ENCODE results near the gene LRRC42. TPM values are rescaled to one million over a fixed set of nuclear protein-coding genes. Genes with fewer than 3 reads are reported as not detected.

The LRRC42 gene
- total and polyA plus RNA-seq, 4 donors = 7.7 to 17.8 (median 17.0) TPM

DNA sequence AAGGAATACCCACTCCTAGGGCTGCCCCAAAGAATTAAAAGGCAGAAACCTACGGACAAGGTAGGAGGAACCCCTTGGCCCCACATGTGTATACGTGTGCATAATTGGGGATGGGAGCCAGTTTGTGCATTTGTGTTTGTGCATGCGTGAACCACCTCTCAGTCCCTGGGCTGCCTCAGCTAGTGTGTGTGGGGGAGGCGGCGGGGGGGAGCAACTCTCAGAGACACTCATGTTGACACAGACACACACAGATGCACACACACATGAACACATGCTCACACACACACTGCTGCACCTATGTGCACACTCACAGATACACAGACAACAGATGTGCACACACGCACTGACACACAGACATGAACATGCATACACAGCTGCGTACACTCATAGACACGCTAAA lies 66.7 kb downstream of the LRRC42 start:
- no peaks in the 10 kb centered on the region for H3K9me3 ChIP-seq (ENCODE audit: control insufficient read depth in 4 of 4, insufficient read depth in 3 of 4, low read length in 3 of 4)
- no peaks in the 10 kb centered on the region for H3K4me1 ChIP-seq (ENCODE audit: control insufficient read depth in 5 of 5, insufficient read depth in 5 of 5, low read length in 5 of 5)
- H3K36me3 ChIP-seq (ENCODE audit: control insufficient read depth in 4 of 4, insufficient read depth in 4 of 4, low read length in 4 of 4) = no peaks in the 10 kb centered on the region
- H3K27ac ChIP-seq (ENCODE audit: low read depth in 1 of 2, low read length in 1 of 2) = no peak overlapping the region
- TF ChIP-seq CTCF (IDR thresholded peaks at IDR 0.05; ENCODE audit: control extremely low read depth, extremely low read depth) = no peak
- 83 to 89% methylated on average over 8 of the region's 8 CpGs for WGBS, 2 donors
- H3K9ac ChIP-seq (ENCODE audit: insufficient read depth in 1 of 2, low read length in 2 of 2) = no peak overlapping the region
- H3K4me3 ChIP-seq = no peak overlapping the region
- DNase-seq (no peak), ATAC-seq (ENCODE audit: insufficient read depth, low FRiP score) (no peak)
- H3K27me3 ChIP-seq (ENCODE audit: control insufficient read depth in 3 of 3, insufficient read depth in 3 of 3, low read length in 2 of 3) = peaks cover 0 to 2% (median 0%) of the 10 kb centered on the region in 3 donors

- peaks cover 0 to 2% (median 0%) of the 10 kb centered on the region in 3 donors for H3K27me3 ChIP-seq (ENCODE audit: control insufficient read depth in 3 of 3, insufficient read depth in 3 of 3, low read length in 2 of 3)
- ATAC-seq (ENCODE audit: insufficient read depth, low FRiP score) (no peak), DNase-seq (no peak)
- TF ChIP-seq CTCF (IDR thresholded peaks at IDR 0.05; ENCODE audit: control extremely low read depth, extremely low read depth) = no peak
- no peak overlapping the region for H3K9ac ChIP-seq (ENCODE audit: insufficient read depth in 1 of 2, low read length in 2 of 2)
- WGBS, 2 donors = 75 to 80% methylated on average over 8 of the region's 8 CpGs
- H3K9me3 ChIP-seq (ENCODE audit: control insufficient read depth in 4 of 4, insufficient read depth in 3 of 4, low read length in 3 of 4) = no peaks in the 10 kb centered on the region
- H3K27ac ChIP-seq (ENCODE audit: low read depth in 1 of 2, low read length in 1 of 2) = no peak overlapping the region
- no peak overlapping the region for H3K4me3 ChIP-seq
- no peaks in the 10 kb centered on the region for H3K4me1 ChIP-seq (ENCODE audit: control insufficient read depth in 5 of 5, insufficient read depth in 5 of 5, low read length in 5 of 5)
- H3K36me3 ChIP-seq (ENCODE audit: control insufficient read depth in 4 of 4, insufficient read depth in 4 of 4, low read length in 4 of 4) = no peaks in the 10 kb centered on the region
Measured at GRCh38 chr1:54013393-54014008, 67.4 kb downstream of the LRRC42 start.

GRCh38 chr1:54014009-54014629 lies 68.0 kb downstream of the LRRC42 start:
- no peaks in the 10 kb centered on the region for H3K9me3 ChIP-seq (ENCODE audit: control insufficient read depth in 4 of 4, insufficient read depth in 3 of 4, low read length in 3 of 4)
- TF ChIP-seq CTCF (IDR thresholded peaks at IDR 0.05; ENCODE audit: control extremely low read depth, extremely low read depth) = no peak
- H3K4me3 ChIP-seq = no peak overlapping the region
- peaks cover 0 to 2% (median 0%) of the 10 kb centered on the region in 3 donors for H3K27me3 ChIP-seq (ENCODE audit: control insufficient read depth in 3 of 3, insufficient read depth in 3 of 3, low read length in 2 of 3)
- no peak overlapping the region for H3K27ac ChIP-seq (ENCODE audit: low read depth in 1 of 2, low read length in 1 of 2)
- WGBS, 2 donors = 62 to 78% methylated on average over 14 to 17 of the region's 17 CpGs
- no peak for ATAC-seq (ENCODE audit: insufficient read depth, low FRiP score)
- DNase-seq = no peak
- H3K36me3 ChIP-seq (ENCODE audit: control insufficient read depth in 4 of 4, insufficient read depth in 4 of 4, low read length in 4 of 4) = no peaks in the 10 kb centered on the region
- no peak overlapping the region for H3K9ac ChIP-seq (ENCODE audit: insufficient read depth in 1 of 2, low read length in 2 of 2)
- no peaks in the 10 kb centered on the region for H3K4me1 ChIP-seq (ENCODE audit: control insufficient read depth in 5 of 5, insufficient read depth in 5 of 5, low read length in 5 of 5)
